Epithelial cell of prostate (primary cell): ENCODE data around the gene SPSB3.
"Not testable (repeated sequence)": the region's sequence is repeated elsewhere in the genome, so short reads cannot be mapped to it uniquely, and the experiment has no call there.

Experiments
- DNase-seq: peaks from one replicate; pipeline ENCODE4 v3.0.0-alpha.2; 2011; ENCODE audit warnings: low read depth, low spot score
- H3K27ac ChIP-seq: fragments of 450-650 bp; 2 replicates; pipeline ENCODE4 v1.5.1; 2017; ENCODE audit warnings: mild to moderate bottlenecking

Gene SPSB3

GRCh38 chr16:1745181-1745899 is 37.0 kb downstream of the SPSB3 start:
- no peak overlapping the region for H3K27ac ChIP-seq
- no peak for DNase-seq

GRCh38 chr16:1744338-1744840 is 38.0 kb downstream of the SPSB3 start:
- no peak overlapping the region for H3K27ac ChIP-seq
- no peak for DNase-seq

- no peak for DNase-seq
- no peak overlapping the region for H3K27ac ChIP-seq
Observed at GRCh38 chr16:1743376-1744337, 38.7 kb downstream of the SPSB3 start.

- no peak overlapping the region for H3K27ac ChIP-seq
- DNase-seq: no peak
Observed at GRCh38 chr16:1741553-1742165, 40.7 kb downstream of the SPSB3 start.

GRCh38 chr16:1740781-1741490 is 41.4 kb downstream of the SPSB3 start:
- no peak overlapping the region for H3K27ac ChIP-seq
- DNase-seq: no peak

GRCh38 chr16:1740234-1740633 is 42.1 kb downstream of the SPSB3 start:
- no peak overlapping the region for H3K27ac ChIP-seq
- no peak for DNase-seq

GRCh38 chr16:1734816-1735215 is 47.6 kb downstream of the SPSB3 start:
- no peak overlapping the region for H3K27ac ChIP-seq
- no peak for DNase-seq

- DNase-seq: no peak
- H3K27ac ChIP-seq: no peak overlapping the region
Observed at GRCh38 chr16:1734123-1734522, 48.2 kb downstream of the SPSB3 start.

GRCh38 chr16:1732551-1732987 is 49.8 kb downstream of the SPSB3 start:
- H3K27ac ChIP-seq, DNase-seq: not testable (repeated sequence)

- DNase-seq: no peak
Observed at GRCh38 chr16:1732071-1732470, 50.3 kb downstream of the SPSB3 start.

GRCh38 chr16:1731603-1732002 is 50.8 kb downstream of the SPSB3 start:
- H3K27ac ChIP-seq: no peak overlapping the region
- DNase-seq: no peak

More at GRCh38 chr16:1732071-1732470, 50.3 kb downstream of the SPSB3 start:
- H3K27ac ChIP-seq: no peak overlapping the region

GRCh38 chr16:1731073-1731472 is 51.3 kb downstream of the SPSB3 start:
- DNase-seq: no peak
- H3K27ac ChIP-seq: no peak overlapping the region

GRCh38 chr16:1729445-1729844 is 52.9 kb downstream of the SPSB3 start:
- no peak for DNase-seq
- no peak overlapping the region for H3K27ac ChIP-seq

GRCh38 chr16:1729026-1729425 is 53.3 kb downstream of the SPSB3 start:
- DNase-seq: no peak
- H3K27ac ChIP-seq: no peak overlapping the region

GRCh38 chr16:1727651-1728624 is 54.4 kb downstream of the SPSB3 start:
- DNase-seq: no peak
- H3K27ac ChIP-seq: no peak overlapping the region
